ENCODE measurements around the gene USP10.
A peak's percentile ranks its signal among the peaks of the same experiment; 100 is the strongest.

The USP10 gene

GRCh38 chr16:84821179-84821578, 121.4 kb downstream of the USP10 start:
- no peaks in the 10 kb centered on the region for H3K9me3 ChIP-seq (ENCODE audit: control insufficient read depth, low read length)
- peak overlapping the region; percentile 42 for H3K4me3 ChIP-seq (ENCODE audit: low read length)
- H3K36me3 ChIP-seq (ENCODE audit: control insufficient read depth, insufficient read depth, low read length) = no peaks in the 10 kb centered on the region
- peak overlapping the region; percentile 63 for H3K9ac ChIP-seq (ENCODE audit: low read length)
- H3K27me3 ChIP-seq (ENCODE audit: control insufficient read depth, insufficient read depth, low read length) = peaks cover 10% of the 10 kb centered on the region
- H3K4me1 ChIP-seq (ENCODE audit: control insufficient read depth, insufficient read depth, low read length) = peaks cover 22% of the 10 kb centered on the region

GRCh38 chr16:84821728-84822689, 122.2 kb downstream of the USP10 start:
- Histone ChIP-seq H3K4me3 (ENCODE audit: low read length) (no peak overlapping the region), H3K9ac (ENCODE audit: low read length) (peak overlapping the region; percentile 63), H3K36me3 (ENCODE audit: control insufficient read depth, insufficient read depth, low read length) (no peaks in the 10 kb centered on the region), H3K9me3 (ENCODE audit: control insufficient read depth, low read length) (no peaks in the 10 kb centered on the region), H3K27me3 (ENCODE audit: control insufficient read depth, insufficient read depth, low read length) (peaks cover 10% of the 10 kb centered on the region), H3K4me1 (ENCODE audit: control insufficient read depth, insufficient read depth, low read length) (peaks cover 22% of the 10 kb centered on the region)

GRCh38 chr16:84822990-84823389, 123.2 kb downstream of the USP10 start:
- H3K4me1 ChIP-seq (ENCODE audit: control insufficient read depth, insufficient read depth, low read length) = peaks cover 23% of the 10 kb centered on the region
- H3K9me3 ChIP-seq (ENCODE audit: control insufficient read depth, low read length) = no peaks in the 10 kb centered on the region
- H3K4me3 ChIP-seq (ENCODE audit: low read length) = no peak overlapping the region
- peaks cover 10% of the 10 kb centered on the region for H3K27me3 ChIP-seq (ENCODE audit: control insufficient read depth, insufficient read depth, low read length)
- H3K9ac ChIP-seq (ENCODE audit: low read length) = no peak overlapping the region
- H3K36me3 ChIP-seq (ENCODE audit: control insufficient read depth, insufficient read depth, low read length) = no peaks in the 10 kb centered on the region

DNA sequence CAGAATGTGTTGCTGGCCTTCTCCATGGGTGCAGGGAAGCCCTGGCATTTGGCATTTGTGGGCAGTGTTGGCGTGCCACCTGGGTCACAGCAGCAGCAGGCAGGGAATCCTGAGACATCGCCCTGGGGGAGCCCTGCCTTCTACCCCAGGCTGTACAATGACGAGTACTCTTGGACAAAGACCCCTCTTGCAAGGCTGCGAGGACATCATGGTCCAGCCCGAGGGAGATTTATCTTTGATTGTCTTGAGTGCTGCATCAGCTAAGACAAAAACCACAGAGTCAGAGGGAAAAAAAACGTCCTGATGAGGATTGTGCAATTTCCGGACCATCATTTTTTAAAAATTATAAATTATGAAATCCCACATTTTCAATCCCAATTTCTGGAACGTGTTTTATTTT, 123.7 kb downstream of the USP10 start:
- Histone ChIP-seq H3K4me1 (ENCODE audit: control insufficient read depth, insufficient read depth, low read length) (peaks cover 28% of the 10 kb centered on the region), H3K9ac (ENCODE audit: low read length) (no peak overlapping the region), H3K9me3 (ENCODE audit: control insufficient read depth, low read length) (no peaks in the 10 kb centered on the region), H3K27me3 (ENCODE audit: control insufficient read depth, insufficient read depth, low read length) (peaks cover 10% of the 10 kb centered on the region), H3K4me3 (ENCODE audit: low read length) (no peak overlapping the region), H3K36me3 (ENCODE audit: control insufficient read depth, insufficient read depth, low read length) (no peaks in the 10 kb centered on the region)

DNA sequence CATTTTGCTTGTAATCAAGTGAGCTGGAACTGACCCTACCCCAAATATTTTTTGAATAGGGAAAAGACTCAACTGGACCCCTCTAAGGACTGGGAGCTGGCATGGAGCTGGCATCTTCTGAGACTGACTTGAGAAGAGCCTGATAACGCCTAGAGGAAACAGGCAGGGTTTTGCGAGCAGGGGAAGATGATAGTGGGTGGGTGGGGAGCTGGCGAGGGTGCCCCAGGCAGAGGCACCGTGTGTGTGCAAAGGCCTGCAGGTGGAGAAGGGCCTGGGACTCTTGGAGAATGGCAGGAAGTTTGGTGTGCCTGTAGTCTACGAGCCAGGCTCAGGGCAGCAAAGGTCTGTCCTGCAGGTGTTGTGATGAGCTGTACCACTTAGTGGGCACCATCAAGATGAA, 124.1 kb downstream of the USP10 start:
- Histone ChIP-seq H3K9me3 (ENCODE audit: control insufficient read depth, low read length) (no peaks in the 10 kb centered on the region), H3K36me3 (ENCODE audit: control insufficient read depth, insufficient read depth, low read length) (no peaks in the 10 kb centered on the region), H3K4me1 (ENCODE audit: control insufficient read depth, insufficient read depth, low read length) (peaks cover 28% of the 10 kb centered on the region), H3K9ac (ENCODE audit: low read length) (peak overlapping the region; percentile 39), H3K27me3 (ENCODE audit: control insufficient read depth, insufficient read depth, low read length) (peaks cover 10% of the 10 kb centered on the region), H3K4me3 (ENCODE audit: low read length) (no peak overlapping the region)

- Histone ChIP-seq H3K36me3 (ENCODE audit: control insufficient read depth, insufficient read depth, low read length) (no peaks in the 10 kb centered on the region), H3K9me3 (ENCODE audit: control insufficient read depth, low read length) (no peaks in the 10 kb centered on the region), H3K9ac (ENCODE audit: low read length) (peak overlapping the region; percentile 10), H3K4me3 (ENCODE audit: low read length) (no peak overlapping the region), H3K27me3 (ENCODE audit: control insufficient read depth, insufficient read depth, low read length) (peaks cover under 1% of the 10 kb centered on the region), H3K4me1 (ENCODE audit: control insufficient read depth, insufficient read depth, low read length) (peaks cover 16% of the 10 kb centered on the region)
Observed at GRCh38 chr16:84825896-84826557, 126.2 kb downstream of the USP10 start.

DNA sequence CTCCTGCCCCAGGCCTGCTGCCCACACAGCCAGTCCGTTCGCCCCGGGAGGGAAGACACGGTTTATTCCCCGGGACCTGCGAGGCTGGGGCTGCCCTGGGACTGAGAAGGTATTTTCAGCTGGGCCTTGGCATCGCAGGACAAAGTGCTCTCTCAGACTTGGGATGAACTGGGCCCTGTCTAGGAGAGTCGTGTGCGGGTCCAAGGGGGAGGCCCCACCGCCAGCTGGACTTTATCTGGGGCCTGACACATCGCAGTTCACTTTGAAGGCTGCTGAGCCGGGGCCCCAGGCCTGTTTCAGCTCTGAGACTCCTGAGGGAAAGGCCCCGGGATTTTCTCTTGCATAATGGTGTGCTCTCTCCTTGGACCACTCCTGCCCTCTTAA, 126.8 kb downstream of the USP10 start:
- Histone ChIP-seq H3K9me3 (ENCODE audit: control insufficient read depth, low read length) (no peaks in the 10 kb centered on the region), H3K36me3 (ENCODE audit: control insufficient read depth, insufficient read depth, low read length) (no peaks in the 10 kb centered on the region), H3K4me3 (ENCODE audit: low read length) (no peak overlapping the region), H3K4me1 (ENCODE audit: control insufficient read depth, insufficient read depth, low read length) (peaks cover 11% of the 10 kb centered on the region), H3K27me3 (ENCODE audit: control insufficient read depth, insufficient read depth, low read length) (no peaks in the 10 kb centered on the region), H3K9ac (ENCODE audit: low read length) (peak overlapping the region; percentile 10)

- H3K9me3 ChIP-seq (ENCODE audit: control insufficient read depth, low read length) = no peaks in the 10 kb centered on the region
- H3K9ac ChIP-seq (ENCODE audit: low read length) = no peak overlapping the region
- no peak overlapping the region for H3K4me3 ChIP-seq (ENCODE audit: low read length)
- H3K27me3 ChIP-seq (ENCODE audit: control insufficient read depth, insufficient read depth, low read length) = no peaks in the 10 kb centered on the region
- no peaks in the 10 kb centered on the region for H3K36me3 ChIP-seq (ENCODE audit: control insufficient read depth, insufficient read depth, low read length)
- peaks cover 6% of the 10 kb centered on the region for H3K4me1 ChIP-seq (ENCODE audit: control insufficient read depth, insufficient read depth, low read length)
Observed at GRCh38 chr16:84827131-84827574, 127.4 kb downstream of the USP10 start.

DNA sequence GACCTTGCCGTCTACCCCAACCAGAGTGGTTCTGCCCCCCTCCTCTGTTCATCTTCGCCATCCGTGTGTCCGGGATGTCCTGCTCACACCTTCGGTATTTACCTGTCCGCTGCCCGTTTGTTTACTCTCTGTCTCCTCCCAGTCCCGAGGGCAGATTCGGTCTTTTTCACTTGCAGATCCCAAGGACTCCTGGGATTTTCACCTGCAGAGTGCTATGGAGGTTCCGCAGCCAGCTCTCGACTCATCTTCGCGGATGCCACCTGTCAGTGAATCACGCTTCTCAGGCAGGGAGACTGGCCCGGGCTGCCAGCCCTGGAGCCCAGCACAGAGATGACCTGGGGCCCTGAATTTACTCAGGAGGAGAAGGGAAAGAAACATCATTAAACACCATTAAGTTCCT, 128.1 kb downstream of the USP10 start:
- Histone ChIP-seq H3K27me3 (ENCODE audit: control insufficient read depth, insufficient read depth, low read length) (no peaks in the 10 kb centered on the region), H3K9ac (ENCODE audit: low read length) (peak overlapping the region; percentile 41), H3K4me3 (ENCODE audit: low read length) (no peak overlapping the region), H3K36me3 (ENCODE audit: control insufficient read depth, insufficient read depth, low read length) (no peaks in the 10 kb centered on the region), H3K9me3 (ENCODE audit: control insufficient read depth, low read length) (no peaks in the 10 kb centered on the region), H3K4me1 (ENCODE audit: control insufficient read depth, insufficient read depth, low read length) (peaks cover 9% of the 10 kb centered on the region)

- no peaks in the 10 kb centered on the region for H3K9me3 ChIP-seq (ENCODE audit: control insufficient read depth, low read length)
- no peak overlapping the region for H3K4me3 ChIP-seq (ENCODE audit: low read length)
- peak overlapping the region; percentile 41 for H3K9ac ChIP-seq (ENCODE audit: low read length)
- no peaks in the 10 kb centered on the region for H3K27me3 ChIP-seq (ENCODE audit: control insufficient read depth, insufficient read depth, low read length)
- H3K4me1 ChIP-seq (ENCODE audit: control insufficient read depth, insufficient read depth, low read length) = peaks cover 13% of the 10 kb centered on the region
- no peaks in the 10 kb centered on the region for H3K36me3 ChIP-seq (ENCODE audit: control insufficient read depth, insufficient read depth, low read length)
Observed at GRCh38 chr16:84828322-84828721, 128.5 kb downstream of the USP10 start.

All from mucosa of stomach (tissue), 1 donor.